GM23248 (cell line): Measurements from ENCODE around the gene RALGPS1. TPM values are rescaled to one million over a fixed set of nuclear protein-coding genes. Genes with fewer than 3 reads are reported as not detected.

Experiments used
- DNase-seq: peaks from one replicate; pipeline ENCODE4 v3.0.0-alpha.2; 2015
- H2AFZ ChIP-seq: fragments of 200-600 bp; sonication (generic); 2 replicates; pipeline ENCODE4 v1.6.1; 2016; ENCODE audit warnings: antibody characterized with exemption
- H3F3A ChIP-seq: fragments of 200-600 bp; sonication (generic); 2 replicates; pipeline ENCODE4 v1.6.1; 2016; ENCODE audit warnings: mild to moderate bottlenecking, antibody characterized with exemption, mixed run types; ENCODE audit not compliant: insufficient read depth
- H3K27ac ChIP-seq: fragments of 200-600 bp; sonication (generic); 2 replicates; pipeline ENCODE4 v1.5.1; 2016; ENCODE audit warnings: mild to moderate bottlenecking
- H3K27me3 ChIP-seq: fragments of 200-600 bp; sonication (generic); replicated peaks from 2 replicates; pipeline ENCODE4 v1.6.1; 2016; ENCODE audit warnings: mild to moderate bottlenecking; ENCODE audit not compliant: insufficient read depth
- H3K36me3 ChIP-seq: fragments of 200-600 bp; sonication (generic); 2 replicates; pipeline ENCODE4 v1.6.1; 2016; ENCODE audit warnings: low read depth, mild to moderate bottlenecking
- H3K4me1 ChIP-seq: fragments of 200-600 bp; sonication (generic); 2 replicates; pipeline ENCODE4 v1.6.1; 2016; ENCODE audit warnings: mild to moderate bottlenecking; ENCODE audit not compliant: insufficient read depth
- H3K4me2 ChIP-seq: fragments of 200-600 bp; sonication (generic); one replicate; pipeline ENCODE4 v1.6.1; 2016; ENCODE audit warnings: mild to moderate bottlenecking; ENCODE audit not compliant: unreplicated experiment
- H3K4me3 ChIP-seq: fragments of 200-600 bp; sonication (generic); 2 replicates; pipeline ENCODE4 v1.5.1; 2016; ENCODE audit warnings: mild to moderate bottlenecking
- H3K79me2 ChIP-seq: fragments of 200-600 bp; sonication (generic); 2 replicates; pipeline ENCODE4 v1.6.1; 2016; ENCODE audit warnings: mild to moderate bottlenecking; ENCODE audit not compliant: insufficient read depth
- H3K9ac ChIP-seq: fragments of 200-600 bp; sonication (generic); 2 replicates; pipeline ENCODE4 v1.6.1; 2016; ENCODE audit warnings: mild to moderate bottlenecking
- H3K9me2 ChIP-seq: fragments of 200-600 bp; sonication (generic); 2 replicates; pipeline ENCODE4 v1.6.1; 2016; ENCODE audit warnings: mixed run types, mild to moderate bottlenecking, moderate library complexity; ENCODE audit not compliant: insufficient read depth
- H3K9me3 ChIP-seq: fragments of 200-600 bp; sonication (generic); one replicate; pipeline ENCODE4 v1.6.1; 2017; ENCODE audit warnings: low read depth
- H4K20me1 ChIP-seq: fragments of 200-600 bp; sonication (generic); 2 replicates; pipeline ENCODE4 v1.6.0; 2016; ENCODE audit not compliant: insufficient read depth
- EZH2 ChIP-seq: fragments of 200-600 bp; sonication (generic); IDR thresholded peaks from 2 replicates; pipeline ENCODE4 v1.6.1; 2018; ENCODE audit warnings: antibody characterized with exemption, mild to moderate bottlenecking; ENCODE audit not compliant: insufficient read depth, poor library complexity, severe bottlenecking
- EZH2phosphoT487 ChIP-seq: fragments of 200-600 bp; sonication (generic); IDR thresholded peaks from 2 replicates; pipeline ENCODE4 v1.6.1; 2018; ENCODE audit warnings: antibody characterized with exemption, moderate library complexity, mild to moderate bottlenecking, low read depth; ENCODE audit not compliant: insufficient read depth
- WGBS, 2 experiments: methylation state at CpG; one replicate each; pipeline ENCODE4 v1.1.6; 2015 to 2017; ENCODE audit warnings: low lambda C conversion rate in 2 of 2, low coverage in 1 of 2; ENCODE audit errors: missing lambda C conversion rate in 2 of 2; 5-methylcytosine and 5-hydroxymethylcytosine counted together
- in situ Hi-C: fragments of 300-500 bp; cut with MboI; formaldehyde crosslinking; loops from 2 replicates; pipeline ENCODE4 v1.15.0; 2020
- polyA plus RNA-seq: library from polyadenylated mRNA; unstranded; fragments of >200 nt; fragmentation: Nextera tagmentation; extraction: Ambion mirVana; gene quantifications from 2 replicates; pipeline ENCODE4 v1.2.1, GENCODE V29; 2016
- total RNA-seq: library from RNA; depleted of rRNA; stranded (reverse); fragments of >200 nt; shearing (Covaris generic); gene quantifications from 2 replicates; pipeline ENCODE4 v1.2.3, GENCODE V29; 2014

RALGPS1 gene
- total and polyA plus RNA-seq, 2 experiments from 2014 or later, result 0.54 to 1.8 TPM

DNA sequence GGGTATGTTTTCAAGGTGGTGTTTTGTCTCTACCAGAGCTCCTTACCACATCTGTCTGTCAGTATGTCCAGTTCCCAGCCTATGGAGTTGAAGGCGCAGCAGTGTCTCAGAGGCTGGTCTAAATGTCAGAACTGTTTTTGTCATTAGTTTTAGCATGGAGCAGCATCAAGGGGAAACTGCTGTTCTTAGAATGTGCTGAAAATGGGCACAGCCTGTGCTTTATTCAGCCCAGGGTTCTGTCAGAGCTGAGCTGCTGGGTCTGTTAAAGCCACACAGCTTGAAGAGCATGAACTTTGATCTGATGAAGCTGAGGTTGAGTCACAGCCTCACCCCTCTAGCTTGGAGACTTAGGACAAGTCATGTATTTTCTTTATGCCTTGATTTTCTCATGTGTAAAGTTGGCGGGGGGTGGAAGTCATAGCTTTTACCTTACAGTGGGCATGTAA, 71.9 kb downstream of the RALGPS1 start:
- H3K9ac ChIP-seq, result no peak overlapping the region
- no peaks in the 10 kb centered on the region for H3K9me3 ChIP-seq
- no peaks in the 10 kb centered on the region for H3K36me3 ChIP-seq
- H3K27ac ChIP-seq, result no peak overlapping the region
- H4K20me1 ChIP-seq, result no peaks in the 10 kb centered on the region
- DNase-seq, result peak; percentile 37
- H3K4me1 ChIP-seq, result peaks cover 21% of the 10 kb centered on the region
- no peaks in the 10 kb centered on the region for H3K79me2 ChIP-seq
- 92 to 97% methylated on average over 2 of the region's 2 CpGs for WGBS, 2 experiments
- H3K9me2 ChIP-seq, result no peaks in the 10 kb centered on the region
- H3F3A ChIP-seq, result peaks cover 24% of the 10 kb centered on the region
- H3K4me2 ChIP-seq, result peak overlapping the region; percentile 6
- TF ChIP-seq EZH2phosphoT487, result no peak
- TF ChIP-seq EZH2, result no peak
- H3K27me3 ChIP-seq, result no peaks in the 10 kb centered on the region
- H2AFZ ChIP-seq, result no peak overlapping the region
- no peak overlapping the region for H3K4me3 ChIP-seq
- in situ Hi-C loops, result no loop called here

DNA sequence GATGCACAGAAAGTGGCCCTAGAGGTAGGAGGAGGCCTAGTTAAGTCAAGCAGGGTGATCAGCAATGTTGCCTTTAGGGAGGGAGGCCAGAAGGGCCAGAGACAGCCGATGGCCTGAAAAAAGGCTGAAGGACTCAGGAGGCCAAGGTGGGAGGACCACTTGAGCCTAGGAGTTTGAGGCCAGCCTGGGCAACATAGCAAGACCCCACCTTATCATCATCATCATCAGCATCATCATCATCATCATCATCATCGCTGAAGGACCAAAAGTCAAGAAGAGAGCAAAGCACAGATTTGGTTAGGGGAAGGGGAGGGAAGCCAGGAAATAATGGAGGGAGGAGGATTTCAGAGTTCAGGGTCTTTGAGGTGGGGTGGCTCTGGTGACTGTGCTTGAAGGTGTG, 74.3 kb downstream of the RALGPS1 start:
- Histone ChIP-seq H3K27ac (no peak overlapping the region), H2AFZ (no peak overlapping the region), H3K4me3 (no peak overlapping the region), H3K4me2 (no peak overlapping the region), H3K27me3 (no peaks in the 10 kb centered on the region), H3K79me2 (no peaks in the 10 kb centered on the region), H3K9ac (no peak overlapping the region), H3K9me2 (no peaks in the 10 kb centered on the region), H3K9me3 (no peaks in the 10 kb centered on the region), H4K20me1 (no peaks in the 10 kb centered on the region), H3K4me1 (peaks cover 21% of the 10 kb centered on the region), H3K36me3 (no peaks in the 10 kb centered on the region), H3F3A (peaks cover 24% of the 10 kb centered on the region)
- TF ChIP-seq EZH2phosphoT487 (no peak), EZH2 (no peak)
- DNase-seq, result no peak
- in situ Hi-C loops, result no loop called here
- 87 to 94% methylated on average over 2 of the region's 2 CpGs for WGBS, 2 experiments

DNA sequence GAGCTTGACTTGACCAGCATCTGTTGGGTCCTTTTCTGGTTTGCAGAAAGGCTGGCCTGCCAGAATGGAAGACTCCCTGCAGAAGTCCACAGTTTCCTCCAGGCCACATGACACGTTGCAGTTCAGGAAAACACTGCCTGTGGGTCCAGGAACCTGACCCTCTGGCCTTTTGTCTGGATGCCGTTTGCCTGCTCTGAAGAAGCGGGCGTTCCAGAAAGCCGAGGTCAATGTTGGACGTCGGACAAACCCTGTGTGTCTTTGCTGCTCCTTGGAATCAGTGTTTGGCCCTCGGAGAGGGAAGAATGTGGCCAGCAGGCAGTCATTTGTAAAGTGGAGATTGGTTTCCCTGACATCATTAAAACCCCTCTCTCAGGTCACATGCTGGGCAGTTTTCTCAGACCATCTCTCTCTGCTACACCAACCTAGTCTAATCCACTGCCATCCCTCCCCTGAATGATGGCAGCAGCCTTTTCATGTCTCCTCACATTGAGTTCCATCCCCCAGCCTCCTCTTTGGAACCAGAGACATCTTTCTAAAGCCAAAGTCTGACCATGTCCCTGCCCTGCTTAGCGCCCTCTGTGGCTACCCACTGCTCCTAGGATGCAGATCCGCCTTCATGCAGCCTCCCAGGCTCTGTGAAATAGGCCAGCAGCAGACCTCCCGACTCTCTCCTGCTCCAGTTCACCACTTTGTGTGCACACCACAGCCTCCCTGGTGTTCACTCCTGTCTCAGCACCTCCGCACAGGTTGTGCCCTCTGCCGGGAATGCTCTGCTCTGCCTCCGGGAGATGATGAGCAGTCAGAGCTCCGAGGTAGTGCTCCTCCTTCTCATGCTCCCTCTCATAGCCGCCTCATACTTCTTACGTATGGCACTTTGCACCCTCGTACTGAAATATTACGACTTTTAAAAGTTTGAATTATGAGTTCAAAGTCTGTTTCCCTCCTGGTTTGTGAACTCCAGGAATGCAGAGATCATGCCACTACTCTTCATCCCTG, 75.6 kb downstream of the RALGPS1 start:
- H3K27me3 ChIP-seq, result no peaks in the 10 kb centered on the region
- TF ChIP-seq EZH2phosphoT487 (no peak), EZH2 (no peak)
- in situ Hi-C loops, result no loop called here
- H3K4me1 ChIP-seq, result peaks cover 18% of the 10 kb centered on the region
- no peaks in the 10 kb centered on the region for H3K9me3 ChIP-seq
- no peak for DNase-seq
- H3K9ac ChIP-seq, result no peak overlapping the region
- H3K27ac ChIP-seq, result no peak overlapping the region
- no peaks in the 10 kb centered on the region for H3K9me2 ChIP-seq
- no peaks in the 10 kb centered on the region for H3K36me3 ChIP-seq
- no peak overlapping the region for H3K4me3 ChIP-seq
- H4K20me1 ChIP-seq, result no peaks in the 10 kb centered on the region
- H3K79me2 ChIP-seq, result no peaks in the 10 kb centered on the region
- no peak overlapping the region for H2AFZ ChIP-seq
- WGBS, 2 experiments, result 57 to 61% methylated on average over 19 of the region's 19 CpGs
- no peak overlapping the region for H3K4me2 ChIP-seq
- H3F3A ChIP-seq, result peaks cover 20% of the 10 kb centered on the region

DNA sequence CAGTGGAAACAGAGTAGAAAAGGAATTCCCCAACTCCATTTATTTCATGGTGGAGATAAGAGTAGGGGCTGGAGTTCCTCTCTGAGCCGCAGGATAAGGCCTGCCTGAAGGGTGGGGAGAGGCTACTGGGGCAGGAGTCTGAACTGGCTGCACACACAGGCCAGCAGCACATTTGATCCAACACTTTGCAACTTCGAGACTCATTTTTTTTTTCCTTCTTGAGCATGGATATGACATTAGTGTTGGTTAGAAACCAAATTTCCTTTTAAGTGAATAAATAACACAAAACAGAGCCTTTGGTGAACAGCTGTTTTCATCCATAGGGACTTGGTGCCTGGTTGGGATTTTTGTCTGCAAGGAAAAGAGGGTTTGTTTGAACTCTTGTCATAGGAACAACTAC, 76.6 kb downstream of the RALGPS1 start:
- Histone ChIP-seq H3K27me3 (no peaks in the 10 kb centered on the region), H3K9me3 (no peaks in the 10 kb centered on the region), H3K4me2 (no peak overlapping the region), H3K9me2 (no peaks in the 10 kb centered on the region), H3K36me3 (no peaks in the 10 kb centered on the region), H3F3A (peaks cover 12% of the 10 kb centered on the region), H3K4me3 (no peak overlapping the region), H3K4me1 (peaks cover 9% of the 10 kb centered on the region), H2AFZ (no peak overlapping the region), H3K27ac (no peak overlapping the region), H4K20me1 (no peaks in the 10 kb centered on the region), H3K79me2 (no peaks in the 10 kb centered on the region), H3K9ac (no peak overlapping the region)
- DNase-seq, result no peak
- WGBS, 2 experiments, result 22 to 29% methylated on average over 2 of the region's 2 CpGs
- in situ Hi-C loops, result no loop called here
- TF ChIP-seq EZH2phosphoT487, result no peak
- no peak for TF ChIP-seq EZH2
